ENCODE data around the gene RPS6KA4.
"Not testable (repeated sequence)": the region's sequence is repeated elsewhere in the genome, so short reads cannot be mapped to it uniquely, and the experiment has no call there.

The RPS6KA4 gene

GRCh38 chr11:64358907-64359711 is at the start of gene RPS6KA4:
TSS of gene RPS6KA4 (plus strand) at chr11:64359162. CDS start at chr11:64359236, 74 bp downstream.
- DNase-seq (ENCODE audit: low read depth, low spot score), result no peak

GRCh38 chr11:64312947-64313346 is 46.0 kb upstream of the RPS6KA4 start:
- DNase-seq (ENCODE audit: low read depth, low spot score), result no peak

- no peak for DNase-seq (ENCODE audit: low read depth, low spot score)
Observed at GRCh38 chr11:64313491-64314145, 45.3 kb upstream of the RPS6KA4 start.

GRCh38 chr11:64314146-64314804 is 44.7 kb upstream of the RPS6KA4 start:
- no peak for DNase-seq (ENCODE audit: low read depth, low spot score)

DNA sequence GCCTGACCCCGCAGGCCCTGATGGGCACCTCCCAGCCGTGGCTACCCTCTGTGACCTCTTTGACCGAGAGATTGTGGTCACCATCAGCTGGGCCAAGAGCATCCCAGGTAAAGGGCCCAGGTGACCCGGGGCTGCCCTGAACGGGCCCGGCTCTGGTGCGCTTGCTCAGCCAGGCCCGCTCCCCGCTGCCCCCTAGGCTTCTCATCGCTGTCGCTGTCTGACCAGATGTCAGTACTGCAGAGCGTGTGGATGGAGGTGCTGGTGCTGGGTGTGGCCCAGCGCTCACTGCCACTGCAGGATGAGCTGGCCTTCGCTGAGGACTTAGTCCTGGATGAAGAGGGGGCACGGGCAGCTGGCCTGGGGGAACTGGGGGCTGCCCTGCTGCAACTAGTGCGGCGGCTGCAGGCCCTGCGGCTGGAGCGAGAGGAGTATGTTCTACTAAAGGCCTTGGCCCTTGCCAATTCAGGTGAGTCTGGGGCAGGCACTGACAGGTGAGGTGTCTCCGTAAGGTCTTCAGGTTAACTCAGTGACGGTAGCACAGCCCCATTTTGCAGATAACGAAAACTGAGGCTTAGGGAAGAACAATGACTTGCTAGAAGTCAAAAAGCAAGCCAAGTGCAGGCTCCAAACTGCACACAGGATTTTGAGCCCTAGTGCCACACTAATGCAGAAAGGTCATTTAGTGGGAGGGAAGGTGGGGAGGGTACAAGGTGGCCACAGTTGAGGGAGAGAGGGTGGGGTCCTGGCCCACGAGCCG is 44.0 kb upstream of the RPS6KA4 start:
- no peak for DNase-seq (ENCODE audit: low read depth, low spot score)

GRCh38 chr11:64315667-64316526 is 43.1 kb upstream of the RPS6KA4 start:
- not testable (repeated sequence) for DNase-seq (ENCODE audit: low read depth, low spot score)

DNA sequence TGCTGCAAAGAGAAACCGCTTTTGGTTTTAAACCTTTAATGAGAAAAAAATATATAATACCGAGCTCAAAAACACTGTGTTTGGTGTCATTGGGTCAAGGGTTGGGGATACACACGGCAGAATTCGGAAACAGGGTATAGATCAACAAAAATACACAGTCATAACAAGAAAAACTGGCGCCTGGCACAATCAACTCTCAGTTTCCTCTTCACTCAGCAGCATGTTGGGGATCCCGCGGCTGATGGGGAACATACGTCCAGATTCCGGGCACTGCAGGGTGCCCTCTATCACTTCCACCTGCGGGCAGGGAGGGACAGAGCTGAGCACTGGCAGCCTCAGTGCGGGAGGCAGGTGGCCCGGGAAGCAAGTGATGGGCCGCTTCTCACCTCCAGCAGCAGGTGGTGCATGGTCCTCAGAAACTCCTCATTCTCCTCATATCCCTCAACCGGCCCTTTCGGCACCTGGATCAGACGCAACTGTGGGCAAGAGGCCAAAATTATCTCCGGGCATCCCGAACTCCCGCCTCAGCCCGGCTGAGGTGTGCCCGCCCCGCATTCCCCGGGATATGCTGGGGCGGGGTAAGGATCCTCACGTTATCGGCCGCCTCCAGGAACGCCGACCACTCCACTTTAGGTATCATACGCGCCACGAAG is 42.2 kb upstream of the RPS6KA4 start:
- DNase-seq (ENCODE audit: low read depth, low spot score), result no peak

DNA sequence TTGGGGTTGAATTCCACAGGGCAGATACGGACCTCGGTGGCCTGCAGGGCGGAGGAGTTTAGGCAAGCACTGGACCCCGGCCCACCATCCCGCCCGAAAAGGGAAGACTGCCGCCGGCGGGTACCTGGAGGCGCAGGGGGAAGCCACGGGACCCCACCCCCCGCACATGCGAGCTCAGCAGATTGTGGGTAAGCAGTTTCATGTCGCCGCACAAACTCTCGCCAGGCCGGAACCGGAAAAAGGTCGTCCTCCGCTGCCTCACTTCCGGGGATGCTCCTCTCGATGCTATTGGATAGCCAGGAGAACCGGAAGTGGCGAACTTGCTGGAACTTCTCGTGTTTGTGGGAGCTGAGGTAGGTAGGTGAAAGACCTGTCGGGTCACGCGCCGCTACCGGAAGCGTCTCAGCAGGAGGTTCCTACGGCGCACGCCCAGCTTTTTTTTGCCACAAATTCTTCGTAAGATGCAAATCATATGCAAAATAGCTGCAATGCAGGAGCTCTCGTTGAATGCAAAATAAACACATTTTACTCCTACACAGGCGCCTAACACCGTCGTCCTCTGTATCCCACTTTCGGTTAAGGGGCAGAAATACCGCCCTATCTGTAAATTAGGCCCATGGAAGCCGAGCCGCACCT is 41.5 kb upstream of the RPS6KA4 start, which contains the start of gene TRMT112:
TRMT112 (minus strand) TSS at position 235 of the 636 bp plus-strand sequence; CDS start at position 202, 33 bp downstream.
- peak; percentile 99 for DNase-seq (ENCODE audit: low read depth, low spot score)

- peak; percentile 75 for DNase-seq (ENCODE audit: low read depth, low spot score)
Observed at GRCh38 chr11:64317961-64318765, 40.8 kb upstream of the RPS6KA4 start, which contains the start of gene PRDX5. TSS of gene PRDX5 (plus strand) at chr11:64318121. CDS start at chr11:64318216, 95 bp downstream.

DNA sequence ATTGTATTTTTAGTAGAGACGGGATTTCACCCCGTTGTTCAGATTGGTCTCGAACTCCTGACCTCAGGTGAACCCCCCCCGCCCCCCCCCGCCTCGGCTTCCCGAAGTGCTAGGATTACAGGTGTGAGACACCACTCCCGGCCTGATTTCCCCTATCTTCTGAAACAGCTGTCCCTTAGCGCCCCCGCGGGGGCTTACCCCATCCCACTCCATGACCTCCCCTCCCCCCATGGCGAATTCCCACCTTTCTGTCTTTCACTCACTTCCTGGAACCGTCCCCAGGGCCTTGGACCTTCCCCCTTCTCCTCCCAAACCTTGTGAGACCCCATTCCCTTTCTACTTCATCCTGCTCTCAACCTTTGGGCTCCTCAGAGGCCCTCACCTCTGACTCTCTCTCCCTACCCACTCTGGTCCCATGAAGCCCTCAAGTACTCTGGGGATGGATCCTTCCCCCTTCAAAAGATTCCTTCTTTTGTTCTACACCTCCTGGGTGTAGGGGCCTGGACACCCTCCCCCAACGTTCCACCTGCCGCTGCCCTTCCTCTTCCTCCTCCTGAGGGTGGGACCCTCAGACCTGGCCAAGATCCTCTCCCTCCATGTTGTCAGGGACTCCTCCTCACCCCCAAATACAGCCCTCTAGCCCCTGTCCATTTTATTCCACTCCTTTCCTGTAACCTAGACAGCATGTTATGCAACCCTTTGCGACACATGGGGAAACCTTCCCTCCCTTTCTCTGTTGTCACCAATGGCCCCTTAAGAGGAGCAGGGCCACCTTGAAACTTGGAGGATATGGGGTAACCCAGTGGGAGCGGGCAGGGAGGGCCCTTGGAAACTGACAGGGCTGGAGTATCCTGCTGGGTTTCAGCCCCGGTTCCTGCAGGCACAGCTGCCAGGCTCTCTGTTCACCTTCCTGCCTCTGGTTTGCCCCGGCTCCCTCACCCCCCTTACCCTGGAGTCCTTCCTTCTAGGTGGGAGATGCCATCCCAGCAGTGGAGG is 39.9 kb upstream of the RPS6KA4 start:
- DNase-seq (ENCODE audit: low read depth, low spot score), result no peak

- no peak for DNase-seq (ENCODE audit: low read depth, low spot score)
Observed at GRCh38 chr11:64320556-64320955, 38.4 kb upstream of the RPS6KA4 start.

DNA sequence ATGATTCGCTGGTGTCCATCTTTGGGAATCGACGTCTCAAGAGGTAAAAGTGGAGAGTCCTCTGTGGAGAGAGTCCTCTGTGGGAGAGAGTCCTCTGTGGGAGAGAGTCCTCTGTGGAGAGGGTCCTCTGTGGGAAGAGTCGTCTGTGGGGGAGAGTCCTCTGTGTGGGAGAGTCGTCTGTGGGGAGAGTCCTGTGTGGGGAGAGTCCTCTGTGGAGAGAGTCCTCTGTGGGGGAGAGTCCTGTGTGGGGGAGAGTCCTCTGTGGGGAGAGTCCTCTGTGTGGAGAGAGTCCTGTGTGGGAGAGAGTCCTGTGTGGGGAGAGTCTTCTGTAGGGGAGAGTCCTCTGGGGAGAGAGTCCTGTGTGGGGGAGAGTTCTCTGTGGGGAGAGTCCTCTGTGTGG is 37.9 kb upstream of the RPS6KA4 start:
- no peak for DNase-seq (ENCODE audit: low read depth, low spot score)

- DNase-seq (ENCODE audit: low read depth, low spot score), result no peak
Observed at GRCh38 chr11:64321533-64321932, 37.4 kb upstream of the RPS6KA4 start.

DNA sequence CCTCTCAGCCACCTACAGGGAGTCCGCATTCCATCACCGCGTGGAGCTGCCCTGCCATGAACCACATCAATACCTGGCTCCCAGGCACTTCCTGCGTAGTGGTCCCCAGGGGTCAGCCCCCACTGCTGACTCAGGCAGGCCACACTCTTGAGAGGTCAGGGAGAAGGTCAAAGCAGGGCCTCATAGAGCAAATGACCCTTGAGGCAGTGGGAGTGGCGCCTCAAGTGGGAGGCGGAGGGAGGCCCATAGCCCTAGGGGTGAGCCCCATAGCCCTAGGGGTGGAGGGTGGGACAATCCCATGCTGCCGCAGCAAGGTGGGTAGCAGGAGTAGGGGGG is 36.1 kb upstream of the RPS6KA4 start:
- no peak for DNase-seq (ENCODE audit: low read depth, low spot score)

DNA sequence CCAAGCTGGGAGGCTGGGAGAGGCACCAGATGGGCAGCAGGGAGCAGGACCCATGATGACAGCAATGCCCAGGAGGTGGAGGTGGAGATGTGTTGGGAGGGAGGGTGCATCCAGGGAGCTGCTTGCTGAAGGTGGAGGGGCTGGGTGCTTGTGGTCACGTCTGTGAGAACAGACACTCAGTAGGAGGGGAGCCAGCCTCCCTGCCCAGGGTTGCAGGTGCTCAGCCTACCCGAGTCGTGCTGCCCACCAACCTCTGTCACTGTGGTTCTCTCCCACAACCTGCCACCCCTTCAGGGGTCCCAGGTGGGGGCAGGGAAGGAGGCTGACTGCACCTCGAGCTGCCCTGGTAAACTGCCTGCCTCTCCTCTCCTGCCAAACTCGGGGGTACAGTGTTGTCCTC is 35.6 kb upstream of the RPS6KA4 start:
- DNase-seq (ENCODE audit: low read depth, low spot score), result no peak

DNA sequence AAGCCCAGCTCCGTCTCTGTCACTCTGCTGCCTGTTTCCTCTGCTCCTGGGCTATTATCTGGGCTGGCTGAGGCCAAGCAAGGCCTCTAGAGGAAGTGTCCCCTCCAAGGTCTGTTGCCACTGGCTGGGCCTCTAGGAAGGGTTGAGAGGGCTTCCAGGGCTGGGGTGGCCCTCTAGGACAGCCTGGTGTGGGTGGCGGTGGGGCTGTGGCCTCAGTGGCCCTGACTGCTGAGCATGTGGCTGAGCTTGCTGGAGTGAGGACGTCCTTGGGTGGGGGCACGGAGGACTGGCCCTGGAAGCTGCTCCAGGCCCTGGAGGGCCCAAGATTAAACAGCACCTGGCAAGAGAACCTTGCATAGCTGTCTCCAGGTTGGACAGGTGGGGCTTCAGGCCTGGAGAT is 35.0 kb upstream of the RPS6KA4 start:
- DNase-seq (ENCODE audit: low read depth, low spot score), result not testable (repeated sequence)

- no peak for DNase-seq (ENCODE audit: low read depth, low spot score)
Observed at GRCh38 chr11:64324692-64325469, 34.1 kb upstream of the RPS6KA4 start.
